GM12891 (cell line): ENCODE results near the gene LGALS14.
"Not testable (repeated sequence)": the region's sequence is repeated elsewhere in the genome, so short reads cannot be mapped to it uniquely, and the experiment has no call there.

ENCODE experiments used
- DNase-seq: peaks from one replicate; pipeline ENCODE4 v3.0.0; 2011; ENCODE audit warnings: low spot score; ENCODE audit not compliant: insufficient read length
- FAIRE-seq: peaks from 2 replicates; lab custom pipeline; 2011; peaks lifted over from hg19 to GRCh38; lab: Jason Lieb, UNC
- PAX5 ChIP-seq: IDR thresholded peaks from 2 replicates; pipeline ENCODE4 v1.6.1; 2011; ENCODE audit warnings: low read length, moderate library complexity, mild to moderate bottlenecking; ENCODE audit not compliant: insufficient read depth, severe bottlenecking
- POLR2A ChIP-seq: IDR thresholded peaks from 2 replicates; pipeline ENCODE4 v1.6.1; 2011; ENCODE audit warnings: low read depth, low read length, control low read depth
- POLR2AphosphoS5 ChIP-seq: IDR thresholded peaks from 2 replicates; pipeline ENCODE4 v1.6.1; 2011; ENCODE audit warnings: low read depth, low read length, control low read depth
- POU2F2 ChIP-seq: IDR thresholded peaks from 2 replicates; pipeline ENCODE4 v1.6.1; 2011; ENCODE audit warnings: low read depth, mild to moderate bottlenecking, control low read depth, low read length, moderate library complexity
- SPI1 ChIP-seq: IDR thresholded peaks from 2 replicates; pipeline ENCODE4 v1.6.1; 2011; ENCODE audit warnings: low read depth, low read length, control low read depth
- TAF1 ChIP-seq: IDR thresholded peaks from 2 replicates; pipeline ENCODE4 v1.6.1; 2011; ENCODE audit warnings: low read depth, low read length, control low read depth

LGALS14 gene

DNA sequence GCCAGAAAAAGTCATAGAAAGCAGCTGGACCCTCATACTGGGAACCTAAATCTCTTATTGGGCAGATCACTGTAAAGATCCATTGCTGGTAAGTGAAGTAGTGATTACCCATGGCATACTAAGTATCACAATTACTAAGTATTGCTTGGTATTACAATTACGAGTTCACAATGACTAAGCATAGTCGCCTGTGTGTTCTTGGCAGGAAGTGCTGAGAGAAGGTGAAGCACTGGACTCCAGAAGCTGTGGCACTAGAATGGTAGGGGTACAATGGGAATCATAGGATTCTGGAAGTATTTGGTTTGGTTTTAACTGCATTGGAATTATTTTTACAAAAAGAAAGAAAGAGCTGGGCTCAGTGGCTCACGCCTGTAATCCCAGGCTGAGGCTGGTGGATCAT, 28.3 kb upstream of the LGALS14 start:
- DNase-seq, result no peak
- FAIRE-seq, result peak; percentile 77
- TF ChIP-seq SPI1 (peak; percentile 69), POLR2A (no peak)

DNA sequence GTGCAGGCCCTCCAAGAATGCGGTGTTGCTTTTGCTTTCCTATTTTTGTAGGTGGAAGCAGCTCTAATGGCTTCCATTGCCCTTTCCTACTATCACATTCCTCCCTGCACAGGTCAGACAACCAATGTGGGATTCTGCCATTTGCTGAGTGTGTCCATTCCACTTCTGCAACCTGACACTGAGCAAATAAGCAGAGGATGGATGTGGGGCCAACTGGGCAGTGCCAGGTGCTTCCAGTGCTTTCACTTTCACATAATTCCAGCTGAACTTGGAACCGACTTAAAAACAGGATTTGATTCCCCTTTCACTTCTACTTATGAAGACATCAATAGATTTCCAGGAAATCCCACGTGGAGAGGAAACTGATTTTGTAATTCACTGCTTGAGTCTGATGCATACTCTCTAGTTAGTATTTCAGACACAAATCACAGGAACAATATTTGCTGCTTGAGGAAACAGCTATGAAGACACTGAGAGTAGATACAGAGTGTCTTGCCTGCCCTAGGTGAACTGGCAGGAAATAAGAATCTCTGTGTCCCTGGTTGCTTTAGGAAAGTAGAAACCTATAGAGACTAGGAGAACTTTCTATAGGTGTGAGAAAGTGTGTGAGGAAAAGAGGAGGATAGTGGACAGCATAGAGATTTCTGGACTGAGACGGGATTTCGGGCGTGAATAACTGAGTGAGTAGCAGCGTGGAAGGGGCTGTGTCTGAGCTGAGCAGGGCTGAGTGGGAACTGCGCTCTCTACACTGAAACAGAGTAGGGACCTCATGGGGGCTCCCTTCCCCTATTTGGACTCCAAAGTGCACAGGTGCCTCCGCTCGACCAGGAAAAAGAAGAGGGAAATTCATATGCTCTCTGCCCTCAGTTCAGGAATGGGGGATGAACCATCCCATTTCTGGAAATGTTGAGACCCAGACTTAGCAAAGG, 26.1 kb upstream of the LGALS14 start:
- DNase-seq, result no peak
- FAIRE-seq, result peak; percentile 69
- TF ChIP-seq POLR2AphosphoS5, result no peak
- TF ChIP-seq POU2F2, result no peak
- no peak for TF ChIP-seq POLR2A
- TF ChIP-seq SPI1, result no peak
- TF ChIP-seq TAF1, result no peak
- no peak for TF ChIP-seq PAX5

DNA sequence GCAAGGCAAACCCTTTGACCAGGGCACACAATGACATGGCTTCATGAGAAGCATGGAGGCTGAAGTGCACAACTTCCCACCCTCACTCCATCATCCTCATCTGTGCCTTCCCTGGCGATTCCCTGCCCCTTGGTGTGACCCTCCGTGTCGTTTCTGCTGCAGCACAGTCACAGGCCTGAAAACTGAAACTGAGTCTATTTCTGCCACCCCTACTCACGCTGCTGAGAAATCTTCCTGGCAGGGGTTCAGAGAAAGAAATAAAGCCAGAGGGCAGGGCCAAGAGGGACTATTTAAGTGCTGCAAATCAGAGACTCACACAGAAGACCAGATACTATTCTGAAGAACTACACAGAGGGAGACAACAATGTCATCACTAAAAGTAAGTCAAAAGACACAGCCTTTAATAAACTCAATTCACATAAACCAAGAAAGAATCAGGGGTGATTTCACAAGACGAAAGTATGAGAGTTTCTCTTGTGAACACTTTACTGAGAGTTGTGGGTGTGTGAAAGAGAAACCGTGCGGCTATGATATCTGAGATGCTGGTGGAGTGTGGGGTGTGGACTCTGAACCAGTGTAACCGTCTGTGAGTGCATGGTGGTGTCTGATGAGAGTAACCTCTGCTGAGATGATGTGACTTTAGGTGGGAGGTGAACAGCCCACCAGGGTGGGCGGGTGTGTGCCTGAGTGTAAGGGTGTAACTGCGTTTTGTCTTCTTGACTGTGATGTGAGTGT, 25.1 kb upstream of the LGALS14 start:
- DNase-seq (peak; percentile 5), FAIRE-seq (peak; percentile 97)
- TF ChIP-seq POU2F2 (peak; percentile 83; the same call in 1 of the 2 replicates), SPI1 (no peak), TAF1 (no peak), POLR2AphosphoS5 (peak; percentile 76; the same call in 1 of the 2 replicates), PAX5 (no peak), POLR2A (peak; percentile 72; the same call in 1 of the 2 replicates)

DNA sequence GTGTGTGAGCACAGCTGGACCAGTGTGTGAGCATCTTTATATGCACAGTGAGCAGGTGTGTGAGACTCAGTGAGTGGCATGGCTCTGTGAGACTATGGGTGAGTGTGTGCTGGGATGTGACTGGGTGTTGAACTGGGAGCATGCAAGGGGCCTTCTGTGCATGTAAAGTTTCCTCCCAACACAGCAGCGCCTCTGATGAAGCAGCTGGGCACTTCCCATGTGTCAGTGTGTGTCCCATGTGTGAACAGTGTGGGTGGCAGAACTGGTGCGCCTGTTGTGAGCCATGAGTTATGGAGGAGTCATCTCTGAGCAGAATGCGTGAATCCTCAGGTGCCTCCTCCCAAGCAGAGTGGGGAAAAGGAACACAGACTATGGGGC, 24.5 kb upstream of the LGALS14 start:
- TF ChIP-seq PAX5 (no peak), SPI1 (no peak), POLR2A (0 out of 2 replicates have a peak, but pooled peaks have one; percentile 13), POU2F2 (no peak)
- no peak for DNase-seq
- FAIRE-seq, result no peak

DNA sequence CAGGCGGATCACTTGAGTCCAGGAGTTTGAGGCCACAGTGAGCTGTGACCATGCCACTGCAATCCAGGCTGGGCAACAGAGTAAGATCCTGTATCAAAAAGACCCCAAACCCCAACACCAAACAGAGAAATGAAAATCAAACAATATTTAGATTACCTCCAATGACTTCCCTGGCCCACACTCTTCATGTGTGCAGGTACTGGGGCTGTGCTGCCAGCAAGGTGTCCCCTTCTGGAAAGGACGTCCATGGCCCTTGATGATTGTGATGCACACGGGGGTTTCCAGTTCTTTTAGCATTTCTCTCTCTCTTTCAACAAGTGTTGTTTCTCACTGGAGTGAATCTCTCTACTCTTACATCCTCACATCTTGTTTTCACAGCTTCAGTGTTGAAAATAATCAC, 23.7 kb upstream of the LGALS14 start:
- TF ChIP-seq POU2F2 (no peak), POLR2A (no peak), TAF1 (no peak), POLR2AphosphoS5 (no peak), PAX5 (no peak), SPI1 (no peak)
- DNase-seq, result no peak
- FAIRE-seq, result no peak

DNA sequence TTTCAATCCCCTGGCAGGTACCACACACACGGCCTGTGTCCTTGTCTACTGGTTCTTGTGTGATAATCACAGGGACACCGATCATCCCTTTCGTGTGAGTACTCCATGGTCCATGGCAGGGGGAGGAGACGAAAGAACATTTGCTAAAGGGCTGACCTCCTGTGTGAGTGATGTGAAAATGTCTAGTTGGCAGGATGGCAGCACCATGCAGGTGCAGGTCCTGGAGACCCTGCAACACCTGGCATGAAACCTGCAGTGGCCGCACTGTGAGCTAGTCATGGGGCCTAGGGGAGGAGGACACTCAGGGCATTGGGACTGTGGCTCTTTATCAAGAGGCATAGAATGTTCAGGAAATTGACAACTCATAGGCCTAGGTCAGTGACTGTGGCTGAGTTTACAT, 22.9 kb upstream of the LGALS14 start:
- FAIRE-seq, result peak; percentile 43
- no peak for DNase-seq

DNA sequence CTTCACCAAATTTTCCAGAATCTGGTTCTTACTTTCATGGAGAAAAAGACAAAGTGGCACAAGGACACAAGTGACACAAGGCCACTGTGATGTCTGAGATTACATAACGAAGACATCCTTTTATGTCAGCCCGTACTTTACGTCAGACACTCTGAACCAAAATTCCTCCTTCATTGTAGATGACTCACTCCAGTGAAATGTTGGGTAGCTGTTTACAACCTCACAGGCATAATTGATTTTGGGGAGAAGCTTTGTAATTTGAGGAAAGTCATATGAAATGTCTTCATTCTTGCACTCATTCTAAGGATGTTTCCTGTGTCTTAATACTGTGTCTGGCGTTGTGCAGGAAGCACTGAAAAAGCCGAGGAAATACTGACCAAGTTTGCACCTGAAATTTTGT, 20.0 kb upstream of the LGALS14 start:
- no peak for FAIRE-seq
- DNase-seq, result no peak
- TF ChIP-seq POLR2A (no peak), PAX5 (no peak), TAF1 (no peak), POLR2AphosphoS5 (no peak), SPI1 (no peak), POU2F2 (no peak)

More for the DNA sequence above, 22.9 kb upstream of the LGALS14 start:
- no peak for TF ChIP-seq POU2F2
- no peak for TF ChIP-seq PAX5
- no peak for TF ChIP-seq SPI1
- no peak for TF ChIP-seq POLR2AphosphoS5
- no peak for TF ChIP-seq TAF1
- no peak for TF ChIP-seq POLR2A

DNA sequence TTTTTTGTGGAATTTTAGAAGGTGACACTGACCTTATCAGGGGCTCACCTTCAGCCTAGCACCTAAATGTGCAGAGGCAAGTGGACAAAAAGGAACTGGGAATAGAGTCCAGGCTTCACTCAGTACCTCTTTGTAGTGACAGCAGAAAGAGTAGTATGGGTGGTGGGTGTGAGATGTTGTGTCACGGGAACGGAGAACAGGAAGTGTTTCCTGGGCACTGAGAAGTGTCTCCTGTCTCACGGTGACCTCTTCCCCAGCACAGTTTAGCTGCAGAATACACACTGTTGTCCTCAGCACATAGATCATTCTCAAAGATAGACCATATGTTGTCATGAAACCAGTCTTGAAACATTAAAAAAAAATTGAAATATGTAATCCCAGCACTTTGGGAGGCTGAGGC, 17.5 kb upstream of the LGALS14 start:
- DNase-seq (no peak), FAIRE-seq (no peak)
- no peak for TF ChIP-seq POU2F2
- no peak for TF ChIP-seq TAF1
- TF ChIP-seq POLR2AphosphoS5, result no peak
- peak; percentile 62 for TF ChIP-seq SPI1

DNA sequence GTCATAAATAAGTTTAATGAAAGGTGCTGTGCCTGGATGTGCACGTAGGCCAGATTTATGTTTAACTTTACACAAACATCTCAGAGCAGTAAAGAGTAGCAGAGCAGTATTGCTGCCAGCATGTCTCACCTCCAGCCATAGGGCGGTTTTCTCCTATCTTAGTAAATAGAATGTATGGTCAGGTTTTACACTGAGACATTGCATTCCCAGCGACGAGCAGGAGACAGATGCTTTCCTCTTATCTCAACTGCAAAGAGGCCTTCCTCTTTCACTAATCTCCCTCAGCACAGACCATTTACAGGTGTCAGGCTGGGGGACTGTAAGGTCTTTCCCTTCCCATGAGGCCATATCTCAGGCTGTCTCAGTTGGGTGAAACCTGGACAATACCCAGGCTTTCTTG, 15.6 kb upstream of the LGALS14 start:
- FAIRE-seq, result not testable (repeated sequence)

DNA sequence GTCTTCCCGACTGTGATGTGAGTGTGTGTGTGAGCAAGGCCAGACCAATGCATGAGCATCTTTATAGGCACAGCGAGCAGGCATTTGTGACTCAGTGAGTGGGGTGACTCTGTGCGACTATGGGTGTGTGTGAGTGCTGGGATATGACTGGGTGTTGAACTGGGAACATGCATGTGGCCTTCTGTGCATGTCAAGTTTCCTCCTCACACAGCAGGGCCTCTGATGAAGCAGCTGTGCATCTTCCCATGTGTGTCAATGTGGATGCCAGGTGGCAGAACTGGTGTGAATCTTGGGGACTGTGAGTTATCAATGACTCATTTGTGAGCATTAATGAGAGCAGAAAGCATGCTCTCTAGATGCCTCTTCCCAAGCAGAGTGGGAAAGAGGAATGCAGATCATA, 12.1 kb upstream of the LGALS14 start:
- FAIRE-seq (peak; percentile 35), DNase-seq (no peak)
- TF ChIP-seq TAF1 (no peak), POU2F2 (no peak), POLR2A (no peak), POLR2AphosphoS5 (no peak), PAX5 (no peak), SPI1 (no peak)

More for the DNA sequence above, 15.6 kb upstream of the LGALS14 start:
- DNase-seq, result not testable (repeated sequence)
- 0 out of 2 replicates have a peak, but pooled peaks have one; percentile 10 for TF ChIP-seq SPI1
